HepG2 (cell line): ENCODE measurements around the gene CRAT. TPM values are rescaled to one million over a fixed set of nuclear protein-coding genes. Genes with fewer than 3 reads are reported as not detected.

Source experiments
- DMAP1 ChIP-seq: IDR thresholded peaks from 2 replicates; pipeline ENCODE4 v1.6.1; 2016
- JUND ChIP-seq: sonication (generic); formaldehyde crosslinking; IDR thresholded peaks from 2 replicates; pipeline ENCODE4 v1.8.0; 2022; ENCODE audit warnings: mild to moderate bottlenecking, missing genetic modification reagents
- NBN ChIP-seq: fragments of 450-650 bp; conservative IDR thresholded peaks from 2 replicates; pipeline ENCODE4 v1.6.1; 2017
- PRDM10 ChIP-seq: sonication (generic); formaldehyde crosslinking; IDR thresholded peaks from 2 replicates; pipeline ENCODE4 v1.4.0; 2020; ENCODE audit warnings: low read depth, missing genetic modification reagents
- RBAK ChIP-seq: sonication (generic); formaldehyde crosslinking; IDR thresholded peaks from 2 replicates; pipeline ENCODE4 v1.5.1; 2020; ENCODE audit warnings: mild to moderate bottlenecking, missing genetic modification reagents
- RCOR2 ChIP-seq: IDR thresholded peaks from 2 replicates; pipeline ENCODE4 v1.6.1; 2016; ENCODE audit warnings: missing biosample characterization, missing genetic modification reagents
- REXO4 ChIP-seq: sonication (generic); formaldehyde crosslinking; IDR thresholded peaks from 2 replicates; pipeline ENCODE4 v1.8.0; 2022; ENCODE audit warnings: missing genetic modification reagents, mild to moderate bottlenecking, borderline replicate concordance
- RFX3 ChIP-seq: IDR thresholded peaks from 2 replicates; pipeline ENCODE4 v1.6.1; 2016; ENCODE audit warnings: missing biosample characterization, missing genetic modification reagents
- TOE1 ChIP-seq: sonication (generic); formaldehyde crosslinking; IDR thresholded peaks from 2 replicates; pipeline ENCODE4 v1.4.0; 2020; ENCODE audit warnings: mild to moderate bottlenecking, missing genetic modification reagents
- XBP1 ChIP-seq: sonication (generic); formaldehyde crosslinking; IDR thresholded peaks from 2 replicates; pipeline ENCODE4 v1.5.0; 2020; ENCODE audit warnings: missing genetic modification reagents
- ZBTB44 ChIP-seq: sonication (generic); formaldehyde crosslinking; IDR thresholded peaks from 2 replicates; pipeline ENCODE4 v1.4.0; 2020; ENCODE audit warnings: missing genetic modification reagents
- ZKSCAN1 ChIP-seq: fragments of 150-350 bp; IDR thresholded peaks from 2 replicates; pipeline ENCODE4 v1.6.1; 2014; ENCODE audit warnings: low read length
- ZNF33A ChIP-seq: sonication (generic); formaldehyde crosslinking; IDR thresholded peaks from 2 replicates; pipeline ENCODE4 v1.5.1; 2020; ENCODE audit warnings: missing genetic modification reagents, mild to moderate bottlenecking, moderate library complexity, borderline replicate concordance
- ZNF552 ChIP-seq: sonication (generic); formaldehyde crosslinking; IDR thresholded peaks from 2 replicates; pipeline ENCODE4 v1.9.0; 2022; ENCODE audit warnings: missing genetic modification reagents, mild to moderate bottlenecking, borderline replicate concordance
- ZNF605 ChIP-seq: sonication (generic); formaldehyde crosslinking; IDR thresholded peaks from 2 replicates; pipeline ENCODE4 v1.8.0; 2022; ENCODE audit warnings: mild to moderate bottlenecking, missing genetic modification reagents
- ZNF619 ChIP-seq: sonication (generic); formaldehyde crosslinking; IDR thresholded peaks from 2 replicates; pipeline ENCODE4 v1.4.0; 2020; ENCODE audit warnings: mild to moderate bottlenecking, missing genetic modification reagents
- ZNF816 ChIP-seq: sonication (generic); formaldehyde crosslinking; IDR thresholded peaks from 2 replicates; pipeline ENCODE4 v1.8.0; 2022; ENCODE audit warnings: missing genetic modification reagents, mild to moderate bottlenecking, borderline replicate concordance
- ZSCAN25 ChIP-seq: sonication (generic); formaldehyde crosslinking; IDR thresholded peaks from 2 replicates; pipeline ENCODE4 v1.8.0; 2022; ENCODE audit warnings: mild to moderate bottlenecking, missing genetic modification reagents
- polyA plus RNA-seq, 8 experiments: library from polyadenylated mRNA; depleted of rRNA in 3 of 8; stranded (reverse) in 7 of 8; unstranded in 1 of 8; fragments of >200 nt; fragmentation: Illumina TruSeq in 4 of 8; extraction: Trizol in 4 of 8; gene quantifications; 2 replicates each; pipeline versions ENCODE4 v1.2.1 to v1.2.3, GENCODE V29; 2011 to 2016; ENCODE audit warnings: low read depth in 4 of 8, missing spikeins in 1 of 8, mixed read lengths in 1 of 8; ENCODE audit not compliant: insufficient read depth in 1 of 8
- total RNA-seq, 5 experiments: library from RNA; depleted of rRNA; stranded (reverse); fragments of >200 nt; fragmentation: Illumina TruSeq; extraction: Trizol; gene quantifications; 2 replicates each; pipeline ENCODE4 v1.2.3, GENCODE V29; 2016; ENCODE audit warnings: low read depth in 1 of 5
- TF ChIP-seq, protein P1 (sequence below): IDR thresholded peaks from 2 replicates; pipeline ENCODE4 v1.6.1; 2016; ENCODE audit warnings: missing compliant biosample characterization, missing genetic modification reagents, borderline replicate concordance
- TF ChIP-seq, protein P2 (sequence below): sonication (generic); formaldehyde crosslinking; IDR thresholded peaks from 2 replicates; pipeline ENCODE4 v1.4.0; 2020; ENCODE audit warnings: missing genetic modification reagents

Gene CRAT
- total and polyA plus RNA-seq, 2 of the 13 experiments (the other 11 are each of a cell fraction or from before 2014, with no cell fraction given): 26.1 to 26.6 TPM

GRCh38 chr9:129110740-129111527 lies at the start of gene CRAT, which contains the start of gene PTPA (continued):
- TF ChIP-seq PRDM10 (CRISPR knock-in tag): no peak
- no peak for TF ChIP-seq ZNF33A (CRISPR knock-in tag)
- no peak for TF ChIP-seq NBN
- no peak for TF ChIP-seq JUND (CRISPR knock-in tag)
- TF ChIP-seq RBAK (CRISPR knock-in tag): no peak
- no peak for TF ChIP-seq ZBTB44
- TF ChIP-seq RFX3 (CRISPR knock-in tag): no peak
- TF ChIP-seq TOE1: no peak
- TF ChIP-seq REXO4 (CRISPR knock-in tag): no peak
- no peak for TF ChIP-seq ZKSCAN1
- no peak for TF ChIP-seq ZNF605 (CRISPR knock-in tag)
- peak; percentile 90; the same call in 1 of the 2 replicates for TF ChIP-seq ZNF816 (CRISPR knock-in tag)
- TF ChIP-seq, protein P1, sequence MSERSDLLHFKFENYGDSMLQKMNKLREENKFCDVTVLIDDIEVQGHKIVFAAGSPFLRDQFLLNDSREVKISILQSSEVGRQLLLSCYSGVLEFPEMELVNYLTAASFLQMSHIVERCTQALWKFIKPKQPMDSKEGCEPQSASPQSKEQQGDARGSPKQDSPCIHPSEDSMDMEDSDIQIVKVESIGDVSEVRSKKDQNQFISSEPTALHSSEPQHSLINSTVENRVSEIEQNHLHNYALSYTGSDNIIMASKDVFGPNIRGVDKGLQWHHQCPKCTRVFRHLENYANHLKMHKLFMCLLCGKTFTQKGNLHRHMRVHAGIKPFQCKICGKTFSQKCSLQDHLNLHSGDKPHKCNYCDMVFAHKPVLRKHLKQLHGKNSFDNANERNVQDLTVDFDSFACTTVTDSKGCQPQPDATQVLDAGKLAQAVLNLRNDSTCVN: no peak
- no peak for TF ChIP-seq RCOR2
- TF ChIP-seq XBP1: no peak
- TF ChIP-seq DMAP1 (CRISPR knock-in tag): no peak; the same call in 1 of the 2 replicates
- TF ChIP-seq ZNF552 (CRISPR knock-in tag): no peak; the same call in 1 of the 2 replicates
- TF ChIP-seq ZNF619 (CRISPR knock-in tag): no peak
- TF ChIP-seq, protein P2, sequence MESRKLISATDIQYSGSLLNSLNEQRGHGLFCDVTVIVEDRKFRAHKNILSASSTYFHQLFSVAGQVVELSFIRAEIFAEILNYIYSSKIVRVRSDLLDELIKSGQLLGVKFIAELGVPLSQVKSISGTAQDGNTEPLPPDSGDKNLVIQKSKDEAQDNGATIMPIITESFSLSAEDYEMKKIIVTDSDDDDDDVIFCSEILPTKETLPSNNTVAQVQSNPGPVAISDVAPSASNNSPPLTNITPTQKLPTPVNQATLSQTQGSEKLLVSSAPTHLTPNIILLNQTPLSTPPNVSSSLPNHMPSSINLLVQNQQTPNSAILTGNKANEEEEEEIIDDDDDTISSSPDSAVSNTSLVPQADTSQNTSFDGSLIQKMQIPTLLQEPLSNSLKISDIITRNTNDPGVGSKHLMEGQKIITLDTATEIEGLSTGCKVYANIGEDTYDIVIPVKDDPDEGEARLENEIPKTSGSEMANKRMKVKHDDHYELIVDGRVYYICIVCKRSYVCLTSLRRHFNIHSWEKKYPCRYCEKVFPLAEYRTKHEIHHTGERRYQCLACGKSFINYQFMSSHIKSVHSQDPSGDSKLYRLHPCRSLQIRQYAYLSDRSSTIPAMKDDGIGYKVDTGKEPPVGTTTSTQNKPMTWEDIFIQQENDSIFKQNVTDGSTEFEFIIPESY (CRISPR knock-in tag): no peak
- TF ChIP-seq ZSCAN25: 0 out of 2 replicates have a peak, but pooled peaks have one; percentile 17
